PC-3 (cell line): Measurements from ENCODE around the gene ADRA2B.

Experiments used
- EZH2phosphoT487 ChIP-seq: fragments of 300-600 bp; sonication (generic); IDR thresholded peaks from 2 replicates; pipeline ENCODE4 v1.6.1; 2018; ENCODE audit warnings: mild to moderate bottlenecking, antibody characterized with exemption, low read length, borderline replicate concordance
- TF ChIP-seq, protein P1 (sequence below): fragments of 300-600 bp; sonication (generic); conservative IDR thresholded peaks from 2 replicates; pipeline ENCODE4 v1.5.1; 2017; ENCODE audit warnings: antibody characterized with exemption, low read depth, mild to moderate bottlenecking, low read length

GRCh38 chr2:96116879-96117533, 635 bp upstream of the ADRA2B start:
- TF ChIP-seq, protein P1, sequence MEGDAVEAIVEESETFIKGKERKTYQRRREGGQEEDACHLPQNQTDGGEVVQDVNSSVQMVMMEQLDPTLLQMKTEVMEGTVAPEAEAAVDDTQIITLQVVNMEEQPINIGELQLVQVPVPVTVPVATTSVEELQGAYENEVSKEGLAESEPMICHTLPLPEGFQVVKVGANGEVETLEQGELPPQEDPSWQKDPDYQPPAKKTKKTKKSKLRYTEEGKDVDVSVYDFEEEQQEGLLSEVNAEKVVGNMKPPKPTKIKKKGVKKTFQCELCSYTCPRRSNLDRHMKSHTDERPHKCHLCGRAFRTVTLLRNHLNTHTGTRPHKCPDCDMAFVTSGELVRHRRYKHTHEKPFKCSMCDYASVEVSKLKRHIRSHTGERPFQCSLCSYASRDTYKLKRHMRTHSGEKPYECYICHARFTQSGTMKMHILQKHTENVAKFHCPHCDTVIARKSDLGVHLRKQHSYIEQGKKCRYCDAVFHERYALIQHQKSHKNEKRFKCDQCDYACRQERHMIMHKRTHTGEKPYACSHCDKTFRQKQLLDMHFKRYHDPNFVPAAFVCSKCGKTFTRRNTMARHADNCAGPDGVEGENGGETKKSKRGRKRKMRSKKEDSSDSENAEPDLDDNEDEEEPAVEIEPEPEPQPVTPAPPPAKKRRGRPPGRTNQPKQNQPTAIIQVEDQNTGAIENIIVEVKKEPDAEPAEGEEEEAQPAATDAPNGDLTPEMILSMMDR = peak; percentile 72
- no peak for TF ChIP-seq EZH2phosphoT487
